ENCODE measurements around the gene BCOR.

BCOR gene

GRCh38 chrX:40084471-40085101, 13.2 kb downstream of the BCOR start:
- DNase-seq (ENCODE audit: low read depth), result no peak

GRCh38 chrX:40083979-40084359, 13.8 kb downstream of the BCOR start:
- DNase-seq (ENCODE audit: low read depth), result no peak

- no peak for DNase-seq (ENCODE audit: low read depth)
These were observed 14.4 kb downstream of the BCOR start for GRCh38 chrX:40083120-40083978.

- DNase-seq (ENCODE audit: low read depth), result no peak
These were observed 15.2 kb downstream of the BCOR start for GRCh38 chrX:40082447-40083119.

- DNase-seq (ENCODE audit: low read depth), result no peak
These were observed 16.1 kb downstream of the BCOR start for GRCh38 chrX:40081679-40082068.

- no peak for DNase-seq (ENCODE audit: low read depth)
These were observed 16.7 kb downstream of the BCOR start for GRCh38 chrX:40080894-40081678.

- DNase-seq (ENCODE audit: low read depth), result no peak
These were observed 18.2 kb downstream of the BCOR start for GRCh38 chrX:40079572-40079971.

GRCh38 chrX:40078489-40079227, 19.1 kb downstream of the BCOR start:
- no peak for DNase-seq (ENCODE audit: low read depth)

GRCh38 chrX:40077906-40078305, 19.9 kb downstream of the BCOR start:
- DNase-seq (ENCODE audit: low read depth), result no peak

- DNase-seq (ENCODE audit: low read depth), result no peak
These were observed 20.8 kb downstream of the BCOR start for GRCh38 chrX:40076750-40077575.

GRCh38 chrX:40074959-40075332, 22.8 kb downstream of the BCOR start:
- DNase-seq (ENCODE audit: low read depth), result no peak

- DNase-seq (ENCODE audit: low read depth), result no peak
These were observed 23.4 kb downstream of the BCOR start for GRCh38 chrX:40074080-40074958.

GRCh38 chrX:40073439-40074054, 24.2 kb downstream of the BCOR start:
- DNase-seq (ENCODE audit: low read depth), result no peak

GRCh38 chrX:40072246-40072645, 25.5 kb downstream of the BCOR start:
- no peak for DNase-seq (ENCODE audit: low read depth)

GRCh38 chrX:40068048-40068447, 29.7 kb downstream of the BCOR start:
- peak; percentile 2 for DNase-seq (ENCODE audit: low read depth)

- DNase-seq (ENCODE audit: low read depth), result no peak
These were observed 31.1 kb downstream of the BCOR start for GRCh38 chrX:40066700-40067099.

- DNase-seq (ENCODE audit: low read depth), result no peak
These were observed 32.3 kb downstream of the BCOR start for GRCh38 chrX:40065296-40066046.

- no peak for DNase-seq (ENCODE audit: low read depth)
These were observed 33.6 kb downstream of the BCOR start for GRCh38 chrX:40064055-40064597.
